GM12801 (cell line): ENCODE measurements around the gene PRSS57.

Experiments used
- TF ChIP-seq, protein P1 (sequence below): IDR thresholded peaks from one replicate; pipeline ENCODE4 v1.5.1; 2011; ENCODE audit warnings: control low read depth; ENCODE audit not compliant: insufficient read length; ENCODE audit errors: extremely low read depth

The PRSS57 gene

GRCh38 chr19:648305-648704 is 46.9 kb downstream of the PRSS57 start:
- TF ChIP-seq, protein P1, sequence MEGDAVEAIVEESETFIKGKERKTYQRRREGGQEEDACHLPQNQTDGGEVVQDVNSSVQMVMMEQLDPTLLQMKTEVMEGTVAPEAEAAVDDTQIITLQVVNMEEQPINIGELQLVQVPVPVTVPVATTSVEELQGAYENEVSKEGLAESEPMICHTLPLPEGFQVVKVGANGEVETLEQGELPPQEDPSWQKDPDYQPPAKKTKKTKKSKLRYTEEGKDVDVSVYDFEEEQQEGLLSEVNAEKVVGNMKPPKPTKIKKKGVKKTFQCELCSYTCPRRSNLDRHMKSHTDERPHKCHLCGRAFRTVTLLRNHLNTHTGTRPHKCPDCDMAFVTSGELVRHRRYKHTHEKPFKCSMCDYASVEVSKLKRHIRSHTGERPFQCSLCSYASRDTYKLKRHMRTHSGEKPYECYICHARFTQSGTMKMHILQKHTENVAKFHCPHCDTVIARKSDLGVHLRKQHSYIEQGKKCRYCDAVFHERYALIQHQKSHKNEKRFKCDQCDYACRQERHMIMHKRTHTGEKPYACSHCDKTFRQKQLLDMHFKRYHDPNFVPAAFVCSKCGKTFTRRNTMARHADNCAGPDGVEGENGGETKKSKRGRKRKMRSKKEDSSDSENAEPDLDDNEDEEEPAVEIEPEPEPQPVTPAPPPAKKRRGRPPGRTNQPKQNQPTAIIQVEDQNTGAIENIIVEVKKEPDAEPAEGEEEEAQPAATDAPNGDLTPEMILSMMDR: no peak

- TF ChIP-seq, protein P1: no peak
Measured at GRCh38 chr19:647566-648284, 47.5 kb downstream of the PRSS57 start.

DNA sequence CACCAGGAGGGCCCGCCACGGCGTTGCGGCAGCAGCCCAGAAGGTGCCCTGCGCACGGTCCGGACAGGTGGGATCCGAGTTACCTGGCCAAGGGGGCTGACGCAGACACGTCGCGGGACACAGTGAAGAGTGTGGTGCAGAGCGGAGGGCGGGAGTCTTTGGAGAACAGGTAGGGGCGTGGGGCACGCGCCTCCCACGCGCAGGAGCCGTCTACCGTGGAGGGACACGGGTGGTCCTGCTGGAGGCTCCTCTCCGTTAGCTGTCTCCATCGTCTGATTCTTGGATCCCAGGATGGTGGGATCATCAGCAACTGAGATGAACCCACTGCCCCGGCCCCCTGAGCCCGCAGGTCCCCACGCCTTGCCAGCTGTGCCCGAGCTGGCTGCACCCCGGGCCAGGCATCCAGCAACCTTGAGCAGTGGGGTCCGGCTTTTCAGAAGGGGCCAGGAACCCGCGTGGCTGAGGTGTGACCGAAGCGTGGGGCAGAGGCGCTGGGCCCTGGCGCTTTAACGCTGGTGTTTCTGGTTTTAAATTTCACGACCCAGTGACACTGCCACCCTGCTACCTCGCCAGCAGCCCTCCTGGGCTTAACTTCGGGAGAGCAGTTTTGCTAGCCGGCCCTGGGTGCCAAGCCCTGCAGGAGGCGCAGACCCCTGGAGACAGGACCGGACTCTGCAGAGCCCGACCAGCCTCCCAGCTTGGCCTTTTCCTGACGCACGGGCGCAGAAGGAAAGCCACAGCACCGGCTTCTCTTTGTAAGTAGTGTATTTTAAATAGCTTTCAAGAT is 48.3 kb downstream of the PRSS57 start:
- TF ChIP-seq, protein P1: no peak

GRCh38 chr19:645912-646778 is 49.1 kb downstream of the PRSS57 start:
- TF ChIP-seq, protein P1: no peak

DNA sequence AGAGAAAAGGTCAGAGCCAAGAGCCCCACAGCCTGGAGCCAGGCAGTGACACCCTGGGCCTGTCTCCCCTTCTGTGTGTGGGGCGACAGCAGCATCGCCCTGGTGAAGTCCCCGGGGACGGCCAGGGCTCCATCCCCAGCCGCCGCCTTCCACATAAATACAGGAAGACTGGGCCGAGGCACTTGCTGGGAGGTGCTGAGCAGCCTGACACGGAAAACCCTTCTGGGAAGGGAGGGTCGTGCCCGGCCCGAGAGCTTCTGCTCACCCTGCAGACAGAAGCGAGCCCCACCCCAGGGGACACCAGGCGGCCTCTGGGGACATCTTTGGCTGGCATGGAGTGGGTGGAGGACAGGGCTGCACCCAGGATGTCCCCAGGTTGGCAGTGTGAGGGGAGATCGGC is 50.5 kb downstream of the PRSS57 start:
- TF ChIP-seq, protein P1: no peak

DNA sequence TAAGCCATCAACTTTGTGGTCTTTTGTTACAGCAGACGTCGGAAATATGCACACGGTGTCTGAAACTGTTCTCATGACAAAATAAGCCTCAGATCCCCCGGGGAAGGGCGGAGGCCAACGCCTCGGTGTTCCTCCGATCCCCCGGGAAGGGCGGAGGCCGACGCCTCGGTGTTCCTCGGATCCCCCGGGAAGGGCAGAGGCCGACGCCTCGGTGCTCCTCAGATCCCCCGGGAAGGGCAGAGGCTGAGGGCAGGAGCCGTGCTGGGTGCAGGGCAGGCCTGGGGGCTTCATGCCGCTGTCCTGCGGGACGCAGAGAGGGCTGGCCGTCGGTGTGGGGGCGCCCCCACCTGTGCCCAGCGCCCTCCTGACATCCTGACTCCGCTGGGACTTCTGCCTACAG is 50.9 kb downstream of the PRSS57 start:
- TF ChIP-seq, protein P1: no peak

- TF ChIP-seq, protein P1: no peak
Measured at GRCh38 chr19:643736-644135, 51.5 kb downstream of the PRSS57 start.
